ENCODE measurements around the gene MCHR1. TPM values are rescaled to one million over a fixed set of nuclear protein-coding genes. Genes with fewer than 3 reads are reported as not detected.

MCHR1 gene
- polyA plus RNA-seq, 1 experiment: 2.3 TPM

- ChIA-PET CTCF (interaction anchor here (1.5 kb wide), 1 partner anchor 23 kb away, joined by 3 read pairs; no protein-coding TSS in a partner anchor), POLR2A (no interaction called here)
- Histone ChIP-seq H3K27ac (ENCODE audit: low read depth, low read length) (no peak overlapping the region), H3K9me3 (ENCODE audit: control insufficient read depth, insufficient read depth, low read length) (no peaks in the 10 kb centered on the region; the same call in 1 of the 2 replicates), H3K4me3 (ENCODE audit: low read depth, low read length) (no peak overlapping the region), H3K27me3 (ENCODE audit: control insufficient read depth, insufficient read depth, low read length) (no peaks in the 10 kb centered on the region)
- no peak for DNase-seq (ENCODE audit: low read depth, low spot score)
- no peak for TF ChIP-seq CTCF (IDR thresholded peaks at IDR 0.05; ENCODE audit: low read depth, low read length)
Measured at GRCh38 chr22:40668611-40669411, 10.5 kb upstream of the MCHR1 start.

- Histone ChIP-seq H3K27me3 (ENCODE audit: control insufficient read depth, insufficient read depth, low read length) (no peaks in the 10 kb centered on the region), H3K4me3 (ENCODE audit: low read depth, low read length) (no peak overlapping the region), H3K27ac (ENCODE audit: low read depth, low read length) (no peak overlapping the region), H3K9me3 (ENCODE audit: control insufficient read depth, insufficient read depth, low read length) (no peaks in the 10 kb centered on the region; the same call in 1 of the 2 replicates)
- CTCF ChIA-PET: no interaction called here
- POLR2A ChIA-PET: no interaction called here
- no peak for DNase-seq (ENCODE audit: low read depth, low spot score)
- no peak for TF ChIP-seq CTCF (IDR thresholded peaks at IDR 0.05; ENCODE audit: low read depth, low read length)
Measured at GRCh38 chr22:40670058-40670457, 9.2 kb upstream of the MCHR1 start.

- H3K9me3 ChIP-seq (ENCODE audit: control insufficient read depth, insufficient read depth, low read length): no peaks in the 10 kb centered on the region; the same call in 1 of the 2 replicates
- POLR2A ChIA-PET: interaction anchor here (0.6 kb wide), 1 partner anchor 50 kb away, joined by 4 read pairs; no protein-coding TSS in a partner anchor
- CTCF ChIA-PET: interaction anchor here (2.7 kb wide), 1 partner anchor 12 kb away, joined by 7 read pairs; no protein-coding TSS in a partner anchor
- H3K27me3 ChIP-seq (ENCODE audit: control insufficient read depth, insufficient read depth, low read length): no peaks in the 10 kb centered on the region
- no peak for TF ChIP-seq CTCF (IDR thresholded peaks at IDR 0.05; ENCODE audit: low read depth, low read length)
- no peak for DNase-seq (ENCODE audit: low read depth, low spot score)
- H3K4me3 ChIP-seq (ENCODE audit: low read depth, low read length): no peak overlapping the region
- H3K27ac ChIP-seq (ENCODE audit: low read depth, low read length): no peak overlapping the region
Measured at GRCh38 chr22:40671369-40671768, 7.9 kb upstream of the MCHR1 start.

GRCh38 chr22:40671796-40672360, 7.4 kb upstream of the MCHR1 start:
- TF ChIP-seq CTCF (IDR thresholded peaks at IDR 0.05; ENCODE audit: low read depth, low read length): no peak
- ChIA-PET POLR2A (interaction anchor here (0.6 kb wide), 1 partner anchor 51 kb away, joined by 4 read pairs; no protein-coding TSS in a partner anchor), CTCF (interaction anchor here (2.7 kb wide), 1 partner anchor 11 kb away, joined by 7 read pairs; no protein-coding TSS in a partner anchor)
- H3K27ac ChIP-seq (ENCODE audit: low read depth, low read length): no peak overlapping the region
- H3K9me3 ChIP-seq (ENCODE audit: control insufficient read depth, insufficient read depth, low read length): no peaks in the 10 kb centered on the region; the same call in 1 of the 2 replicates
- H3K4me3 ChIP-seq (ENCODE audit: low read depth, low read length): no peak overlapping the region
- DNase-seq (ENCODE audit: low read depth, low spot score): no peak
- H3K27me3 ChIP-seq (ENCODE audit: control insufficient read depth, insufficient read depth, low read length): no peaks in the 10 kb centered on the region

- DNase-seq (ENCODE audit: low read depth, low spot score): no peak
- Histone ChIP-seq H3K27ac (ENCODE audit: low read depth, low read length) (no peak overlapping the region), H3K4me3 (ENCODE audit: low read depth, low read length) (no peak overlapping the region), H3K9me3 (ENCODE audit: control insufficient read depth, insufficient read depth, low read length) (no peaks in the 10 kb centered on the region; the same call in 1 of the 2 replicates), H3K27me3 (ENCODE audit: control insufficient read depth, insufficient read depth, low read length) (no peaks in the 10 kb centered on the region)
- POLR2A ChIA-PET: no interaction called here
- CTCF ChIA-PET: interaction anchor here (2.7 kb wide), 1 partner anchor 10 kb away, joined by 7 read pairs; no protein-coding TSS in a partner anchor
- TF ChIP-seq CTCF (IDR thresholded peaks at IDR 0.05; ENCODE audit: low read depth, low read length): no peak
Measured at GRCh38 chr22:40673017-40673416, 6.3 kb upstream of the MCHR1 start.

Data from AG04450 (cell line).